ENCODE results near the gene ATP8B1.

DNA sequence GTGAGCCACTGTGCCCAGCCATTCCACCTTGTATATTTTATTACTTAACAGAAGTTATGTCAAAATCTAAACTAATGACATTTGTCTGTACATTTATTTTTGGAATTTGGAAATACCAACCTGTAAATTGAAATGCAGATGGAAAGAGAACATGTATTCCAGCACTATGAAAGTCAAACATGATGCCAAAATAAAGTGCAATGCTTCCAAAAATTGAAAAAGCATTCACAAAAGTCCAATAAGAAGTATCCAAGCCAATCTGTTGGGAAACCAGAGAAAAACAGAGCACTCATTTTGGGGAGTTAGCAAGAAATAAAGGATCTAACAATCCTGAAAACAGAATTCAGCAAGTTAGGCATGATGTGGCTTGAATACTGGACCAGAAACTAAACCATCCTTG, 151.2 kb downstream of the ATP8B1 start:
- TF ChIP-seq, protein P1, sequence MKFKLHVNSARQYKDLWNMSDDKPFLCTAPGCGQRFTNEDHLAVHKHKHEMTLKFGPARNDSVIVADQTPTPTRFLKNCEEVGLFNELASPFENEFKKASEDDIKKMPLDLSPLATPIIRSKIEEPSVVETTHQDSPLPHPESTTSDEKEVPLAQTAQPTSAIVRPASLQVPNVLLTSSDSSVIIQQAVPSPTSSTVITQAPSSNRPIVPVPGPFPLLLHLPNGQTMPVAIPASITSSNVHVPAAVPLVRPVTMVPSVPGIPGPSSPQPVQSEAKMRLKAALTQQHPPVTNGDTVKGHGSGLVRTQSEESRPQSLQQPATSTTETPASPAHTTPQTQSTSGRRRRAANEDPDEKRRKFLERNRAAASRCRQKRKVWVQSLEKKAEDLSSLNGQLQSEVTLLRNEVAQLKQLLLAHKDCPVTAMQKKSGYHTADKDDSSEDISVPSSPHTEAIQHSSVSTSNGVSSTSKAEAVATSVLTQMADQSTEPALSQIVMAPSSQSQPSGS (CRISPR knock-in tag; IDR thresholded peaks at IDR 0.05; ENCODE audit: borderline replicate concordance, low read depth): no peak
- TF ChIP-seq, protein P2, sequence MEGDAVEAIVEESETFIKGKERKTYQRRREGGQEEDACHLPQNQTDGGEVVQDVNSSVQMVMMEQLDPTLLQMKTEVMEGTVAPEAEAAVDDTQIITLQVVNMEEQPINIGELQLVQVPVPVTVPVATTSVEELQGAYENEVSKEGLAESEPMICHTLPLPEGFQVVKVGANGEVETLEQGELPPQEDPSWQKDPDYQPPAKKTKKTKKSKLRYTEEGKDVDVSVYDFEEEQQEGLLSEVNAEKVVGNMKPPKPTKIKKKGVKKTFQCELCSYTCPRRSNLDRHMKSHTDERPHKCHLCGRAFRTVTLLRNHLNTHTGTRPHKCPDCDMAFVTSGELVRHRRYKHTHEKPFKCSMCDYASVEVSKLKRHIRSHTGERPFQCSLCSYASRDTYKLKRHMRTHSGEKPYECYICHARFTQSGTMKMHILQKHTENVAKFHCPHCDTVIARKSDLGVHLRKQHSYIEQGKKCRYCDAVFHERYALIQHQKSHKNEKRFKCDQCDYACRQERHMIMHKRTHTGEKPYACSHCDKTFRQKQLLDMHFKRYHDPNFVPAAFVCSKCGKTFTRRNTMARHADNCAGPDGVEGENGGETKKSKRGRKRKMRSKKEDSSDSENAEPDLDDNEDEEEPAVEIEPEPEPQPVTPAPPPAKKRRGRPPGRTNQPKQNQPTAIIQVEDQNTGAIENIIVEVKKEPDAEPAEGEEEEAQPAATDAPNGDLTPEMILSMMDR (IDR thresholded peaks at IDR 0.05): no peak
- TF ChIP-seq GABPB1 (CRISPR knock-in tag; IDR thresholded peaks at IDR 0.05) (no peak), TEAD4 (CRISPR knock-in tag; IDR thresholded peaks at IDR 0.05) (no peak), JUN (CRISPR knock-in tag; IDR thresholded peaks at IDR 0.05) (no peak), OVOL2 (CRISPR knock-in tag; IDR thresholded peaks at IDR 0.05; ENCODE audit: borderline replicate concordance) (no peak), CREB1 (CRISPR knock-in tag; IDR thresholded peaks at IDR 0.05) (no peak), ELF4 (CRISPR knock-in tag; IDR thresholded peaks at IDR 0.05; ENCODE audit: low read depth) (no peak)
- TF ChIP-seq, protein P3, sequence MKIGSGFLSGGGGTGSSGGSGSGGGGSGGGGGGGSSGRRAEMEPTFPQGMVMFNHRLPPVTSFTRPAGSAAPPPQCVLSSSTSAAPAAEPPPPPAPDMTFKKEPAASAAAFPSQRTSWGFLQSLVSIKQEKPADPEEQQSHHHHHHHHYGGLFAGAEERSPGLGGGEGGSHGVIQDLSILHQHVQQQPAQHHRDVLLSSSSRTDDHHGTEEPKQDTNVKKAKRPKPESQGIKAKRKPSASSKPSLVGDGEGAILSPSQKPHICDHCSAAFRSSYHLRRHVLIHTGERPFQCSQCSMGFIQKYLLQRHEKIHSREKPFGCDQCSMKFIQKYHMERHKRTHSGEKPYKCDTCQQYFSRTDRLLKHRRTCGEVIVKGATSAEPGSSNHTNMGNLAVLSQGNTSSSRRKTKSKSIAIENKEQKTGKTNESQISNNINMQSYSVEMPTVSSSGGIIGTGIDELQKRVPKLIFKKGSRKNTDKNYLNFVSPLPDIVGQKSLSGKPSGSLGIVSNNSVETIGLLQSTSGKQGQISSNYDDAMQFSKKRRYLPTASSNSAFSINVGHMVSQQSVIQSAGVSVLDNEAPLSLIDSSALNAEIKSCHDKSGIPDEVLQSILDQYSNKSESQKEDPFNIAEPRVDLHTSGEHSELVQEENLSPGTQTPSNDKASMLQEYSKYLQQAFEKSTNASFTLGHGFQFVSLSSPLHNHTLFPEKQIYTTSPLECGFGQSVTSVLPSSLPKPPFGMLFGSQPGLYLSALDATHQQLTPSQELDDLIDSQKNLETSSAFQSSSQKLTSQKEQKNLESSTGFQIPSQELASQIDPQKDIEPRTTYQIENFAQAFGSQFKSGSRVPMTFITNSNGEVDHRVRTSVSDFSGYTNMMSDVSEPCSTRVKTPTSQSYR (CRISPR knock-in tag; IDR thresholded peaks at IDR 0.05): no peak
- TF ChIP-seq, protein P4, sequence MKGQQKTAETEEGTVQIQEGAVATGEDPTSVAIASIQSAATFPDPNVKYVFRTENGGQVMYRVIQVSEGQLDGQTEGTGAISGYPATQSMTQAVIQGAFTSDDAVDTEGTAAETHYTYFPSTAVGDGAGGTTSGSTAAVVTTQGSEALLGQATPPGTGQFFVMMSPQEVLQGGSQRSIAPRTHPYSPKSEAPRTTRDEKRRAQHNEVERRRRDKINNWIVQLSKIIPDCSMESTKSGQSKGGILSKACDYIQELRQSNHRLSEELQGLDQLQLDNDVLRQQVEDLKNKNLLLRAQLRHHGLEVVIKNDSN (CRISPR knock-in tag; IDR thresholded peaks at IDR 0.05): no peak
- TF ChIP-seq, protein P5, sequence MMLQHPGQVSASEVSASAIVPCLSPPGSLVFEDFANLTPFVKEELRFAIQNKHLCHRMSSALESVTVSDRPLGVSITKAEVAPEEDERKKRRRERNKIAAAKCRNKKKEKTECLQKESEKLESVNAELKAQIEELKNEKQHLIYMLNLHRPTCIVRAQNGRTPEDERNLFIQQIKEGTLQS (CRISPR knock-in tag; conservative IDR thresholded peaks at IDR 0.05): no peak
